PC-9 (cell line): ENCODE measurements around the gene AKAP8L. TPM values are rescaled to one million over a fixed set of nuclear protein-coding genes. Genes with fewer than 3 reads are reported as not detected.

Experiments used
- BruUV-seq: library from RNA; stranded (reverse); fragments of 400-500 nt; replicated peaks from 2 replicates; lab custom pipeline; 2021; lab: Mats Ljungman, UMichigan
- CTCF ChIA-PET: fragments of 300-600 bp; sonication (Branson Sonifier 250); formaldehyde crosslinking; loops from one replicate; lab custom pipeline; 2022; ENCODE audit warnings: antibody characterized with exemption; lab: Charles Lee
- POLR2A ChIA-PET: fragments of 300-600 bp; sonication (Branson Sonifier 250); formaldehyde crosslinking; loops from one replicate; lab custom pipeline; 2022; ENCODE audit warnings: antibody characterized with exemption; ENCODE audit not compliant: unreplicated experiment; lab: Charles Lee
- DNase-seq, 2 experiments: peaks; one replicate each; pipeline versions ENCODE4 v3.0.0 to v3.0.0-alpha.2; 2015 to 2022; ENCODE audit warnings: mixed read lengths in 1 of 2
- H2AFZ ChIP-seq: fragments of 200-600 bp; sonication (generic); 2 replicates; pipeline ENCODE4 v1.8.1; 2017; ENCODE audit warnings: antibody characterized with exemption
- H3F3A ChIP-seq: fragments of 200-600 bp; sonication (generic); 2 replicates; pipeline ENCODE4 v1.8.1; 2017; ENCODE audit warnings: antibody characterized with exemption, mild to moderate bottlenecking, low read depth; ENCODE audit not compliant: insufficient read depth
- H3K27ac ChIP-seq: fragments of 200-600 bp; sonication (generic); 2 replicates; pipeline ENCODE4 v1.6.1; 2016; ENCODE audit warnings: mixed run types
- H3K27me3 ChIP-seq: fragments of 200-600 bp; sonication (generic); 2 replicates; pipeline ENCODE4 v1.6.1; 2016; ENCODE audit warnings: low read depth, mixed run types; ENCODE audit not compliant: insufficient read depth
- H3K36me3 ChIP-seq: fragments of 200-600 bp; sonication (generic); 2 replicates; pipeline ENCODE4 v1.6.1; 2016; ENCODE audit warnings: low read depth, mixed run types
- H3K4me1 ChIP-seq: fragments of 200-600 bp; sonication (generic); replicated peaks from 2 replicates; pipeline ENCODE4 v1.6.1; 2016; ENCODE audit warnings: mixed run types; ENCODE audit not compliant: insufficient read depth
- H3K4me2 ChIP-seq: fragments of 200-600 bp; sonication (generic); 2 replicates; pipeline ENCODE4 v1.6.1; 2017; ENCODE audit warnings: mixed run types
- H3K4me3 ChIP-seq: fragments of 200-600 bp; sonication (generic); 2 replicates; pipeline ENCODE4 v1.6.1; 2016; ENCODE audit warnings: mixed run types
- H3K79me2 ChIP-seq: fragments of 200-600 bp; sonication (generic); 2 replicates; pipeline ENCODE4 v1.6.1; 2017; ENCODE audit warnings: low read depth, mixed run types
- H3K9me2 ChIP-seq: fragments of 200-600 bp; sonication (generic); 2 replicates; pipeline ENCODE4 v1.8.1; 2017; ENCODE audit warnings: mild to moderate bottlenecking; ENCODE audit not compliant: insufficient read depth
- H3K9me3 ChIP-seq: fragments of 200-600 bp; sonication (generic); 2 replicates; pipeline ENCODE4 v1.8.1; 2016; ENCODE audit warnings: low read depth; ENCODE audit not compliant: insufficient read depth
- H4K20me1 ChIP-seq: fragments of 200-600 bp; sonication (generic); 2 replicates; pipeline ENCODE4 v1.8.1; 2017; ENCODE audit not compliant: insufficient read depth
- CTCF ChIP-seq: fragments of 200-600 bp; sonication (generic); conservative IDR thresholded peaks from 2 replicates; pipeline ENCODE4 v1.6.1; 2017; ENCODE audit warnings: mixed run types, antibody characterized with exemption, mild to moderate bottlenecking, moderate library complexity
- EZH2 ChIP-seq: fragments of 200-600 bp; sonication (generic); IDR thresholded peaks from 2 replicates; pipeline ENCODE4 v1.8.0; 2017; ENCODE audit warnings: antibody characterized with exemption, low read depth
- intact Hi-C: fragments of 100-400 bp; cut with micrococcal nuclease; formaldehyde crosslinking; loops from one replicate; pipeline ENCODE4 v1.10.0; 2022; ENCODE audit not compliant: unreplicated experiment
- microRNA-seq: library from miRNA; unstranded; fragments of <30 nt; microRNA quantifications from one replicate; pipeline ENCODE4 v1.2.0, GENCODE V29; 2021; ENCODE audit warnings: borderline number of aligned reads, borderline replicate concordance
- total RNA-seq: library from RNA; stranded (reverse); gene quantifications from 2 replicates; pipeline ENCODE4 v1.2.3, GENCODE V29; 2021

AKAP8L gene
- total RNA-seq, 1 experiment from 2014 or later, result 49.9 TPM

GRCh38 chr19:15331419-15332310 lies 87.1 kb downstream of the AKAP8L start:
- peaks cover 66% of the 10 kb centered on the region for H3K79me2 ChIP-seq
- peak overlapping the region; percentile 83 for H3K27ac ChIP-seq
- H3F3A ChIP-seq, result peaks cover 32% of the 10 kb centered on the region
- no peaks in the 10 kb centered on the region for H3K9me3 ChIP-seq
- H4K20me1 ChIP-seq, result peaks cover 48% of the 10 kb centered on the region
- CTCF ChIA-PET, result no interaction called here
- DNase-seq, result peak in 1 of 2 experiments; percentile 48
- peak overlapping the region; percentile 91 for H3K4me3 ChIP-seq
- no peak for TF ChIP-seq EZH2
- TF ChIP-seq CTCF, result no peak
- no peaks in the 10 kb centered on the region for H3K27me3 ChIP-seq
- no TSS peak for BruUV-seq
- no peaks in the 10 kb centered on the region for H3K9me2 ChIP-seq
- POLR2A ChIA-PET, result no interaction called here
- peaks cover 4% of the 10 kb centered on the region; the same call in 1 of the 2 replicates for H3K36me3 ChIP-seq
- no peak overlapping the region for H2AFZ ChIP-seq
- peak overlapping the region; percentile 98 for H3K4me2 ChIP-seq
- intact Hi-C loops, result no loop called here
- H3K4me1 ChIP-seq, result peaks cover 47% of the 10 kb centered on the region

- peaks cover 74% of the 10 kb centered on the region for H3K79me2 ChIP-seq
- ChIA-PET POLR2A (no interaction called here), CTCF (no interaction called here)
- H3K4me2 ChIP-seq, result peak overlapping the region; percentile 98
- TF ChIP-seq EZH2, result no peak
- TF ChIP-seq CTCF, result no peak
- peak; percentile 18 to 82 for DNase-seq
- peaks cover 49% of the 10 kb centered on the region for H3K4me1 ChIP-seq
- TSS peak; percentile 25 for BruUV-seq
- peak overlapping the region; percentile 91 for H3K4me3 ChIP-seq
- H3K9me2 ChIP-seq, result no peaks in the 10 kb centered on the region
- peaks cover 56% of the 10 kb centered on the region for H4K20me1 ChIP-seq
- H3F3A ChIP-seq, result peaks cover 32% of the 10 kb centered on the region
- H3K36me3 ChIP-seq, result peaks cover 4% of the 10 kb centered on the region; the same call in 1 of the 2 replicates
- H2AFZ ChIP-seq, result no peak overlapping the region
- H3K27me3 ChIP-seq, result no peaks in the 10 kb centered on the region
- intact Hi-C loops, result no loop called here
- peak overlapping the region; percentile 83 for H3K27ac ChIP-seq
- no peaks in the 10 kb centered on the region for H3K9me3 ChIP-seq
Measured at GRCh38 chr19:15330801-15331418, 87.9 kb downstream of the AKAP8L start.

Small RNA genes lying within 50 kb of the gene (microRNA-seq; reads per million reads assigned to microRNA genes)
- gene MIR1470, result not detected

Other genes with a start within 250 kb of the AKAP8L start
- gene NOTCH3, start 218.0 kb downstream of the AKAP8L start, total RNA-seq, result 115 and 143 TPM in 2 replicates
- 17.7 and 20.1 TPM in 2 replicates for gene EPHX3, start 186.5 kb downstream of the AKAP8L start, total RNA-seq
- 109 and 138 TPM in 2 replicates for gene BRD4, start 86.4 kb downstream of the AKAP8L start, total RNA-seq
- gene AKAP8, start 39.2 kb downstream of the AKAP8L start, total RNA-seq, result 39.5 and 43.4 TPM in 2 replicates
- 27.3 and 31.6 TPM in 2 replicates for gene WIZ, start 31.0 kb upstream of the AKAP8L start, total RNA-seq
- gene RASAL3, start 45.6 kb upstream of the AKAP8L start, total RNA-seq, result not detected in 2 replicates
- not detected in 2 replicates for gene PGLYRP2, start 60.5 kb upstream of the AKAP8L start, total RNA-seq
- gene CYP4F22, start 89.5 kb upstream of the AKAP8L start, total RNA-seq, result not detected in 2 replicates
- gene CYP4F8, start 196.2 kb upstream of the AKAP8L start, total RNA-seq, result not detected in 2 replicates
- gene CYP4F3, start 221.9 kb upstream of the AKAP8L start, total RNA-seq, result 57.6 and 70.7 TPM in 2 replicates